Measurements from ENCODE around the gene EPHA1. TPM values are rescaled to one million over a fixed set of nuclear protein-coding genes. Genes with fewer than 3 reads are reported as not detected.

Gene EPHA1
- total RNA-seq, 2 donors from 2014 or later: 1.8 to 2.4 TPM

DNA sequence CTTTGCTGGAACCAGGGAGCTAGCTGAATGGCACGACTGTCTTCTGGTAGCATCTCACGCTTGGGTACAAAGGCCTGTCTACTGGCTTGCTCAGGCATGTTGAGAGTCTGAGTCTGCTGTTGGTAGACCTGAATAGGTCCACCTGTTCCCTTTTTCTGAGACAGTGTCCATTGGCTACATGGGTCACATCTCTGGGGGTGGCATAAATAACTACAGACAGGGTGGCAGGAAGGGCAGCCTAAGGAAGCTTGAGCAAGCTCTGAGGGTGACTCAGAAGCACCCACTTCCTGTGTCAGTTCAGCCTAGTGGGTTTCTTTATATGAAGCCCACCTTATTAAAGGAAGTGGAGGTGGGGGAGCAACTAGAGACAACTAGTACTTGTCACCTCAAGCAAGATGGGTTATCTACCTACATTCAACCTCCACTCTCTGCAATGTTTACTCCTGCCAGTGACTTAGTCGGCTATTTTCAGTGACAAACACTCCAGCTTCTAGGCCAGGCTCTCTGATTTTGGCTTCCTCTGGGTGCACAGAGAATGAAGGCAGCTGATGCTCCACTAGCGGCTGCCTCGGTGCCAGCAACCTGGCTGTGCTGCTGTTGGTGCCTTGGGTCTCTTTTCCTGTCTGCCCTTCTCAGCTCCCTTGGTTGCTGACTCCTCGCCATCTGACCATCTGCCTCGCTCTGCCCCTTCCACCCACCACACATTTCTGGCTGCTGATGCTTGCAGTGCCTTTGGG, 33.2 kb downstream of the EPHA1 start:
- Mint-ChIP-seq H3K9me3 (peaks cover 0 to 3% of the 10 kb centered on the region in 2 donors), H3K27ac (peak overlapping the region; percentile 45 to 69), H3K36me3 (peaks cover 0 to 5% of the 10 kb centered on the region in 2 donors)
- ATAC-seq (peak; percentile 38 to 54), DNase-seq (ENCODE audit: low spot score in 2 of 2) (no peak)

DNA sequence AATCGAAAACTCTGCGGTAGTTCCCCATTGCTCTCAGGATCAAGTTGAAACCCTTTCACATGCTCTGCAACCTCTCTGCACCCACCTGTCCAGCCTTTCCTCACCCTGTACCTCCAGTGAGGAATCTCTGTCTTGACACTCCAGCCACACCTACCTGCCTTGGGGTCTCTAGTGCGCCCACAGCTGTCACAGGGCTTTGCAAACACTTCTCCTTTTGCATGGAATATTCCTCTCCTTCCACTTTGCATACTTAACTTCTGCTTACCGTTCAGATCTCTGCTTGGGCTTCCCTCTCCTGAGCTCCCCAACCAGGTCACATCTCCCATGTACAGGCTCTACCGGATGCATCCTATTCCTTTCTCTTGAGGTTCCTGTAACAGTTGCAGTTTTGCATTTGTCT, 34.1 kb downstream of the EPHA1 start:
- DNase-seq (ENCODE audit: low spot score in 2 of 2) (no peak), ATAC-seq (no peak)
- H3K36me3 Mint-ChIP-seq: peaks cover 0 to under 1% of the 10 kb centered on the region in 2 donors
- peaks cover 0 to 3% of the 10 kb centered on the region in 2 donors for H3K9me3 Mint-ChIP-seq
- peak overlapping the region; percentile 1 to 45 for H3K27ac Mint-ChIP-seq

DNA sequence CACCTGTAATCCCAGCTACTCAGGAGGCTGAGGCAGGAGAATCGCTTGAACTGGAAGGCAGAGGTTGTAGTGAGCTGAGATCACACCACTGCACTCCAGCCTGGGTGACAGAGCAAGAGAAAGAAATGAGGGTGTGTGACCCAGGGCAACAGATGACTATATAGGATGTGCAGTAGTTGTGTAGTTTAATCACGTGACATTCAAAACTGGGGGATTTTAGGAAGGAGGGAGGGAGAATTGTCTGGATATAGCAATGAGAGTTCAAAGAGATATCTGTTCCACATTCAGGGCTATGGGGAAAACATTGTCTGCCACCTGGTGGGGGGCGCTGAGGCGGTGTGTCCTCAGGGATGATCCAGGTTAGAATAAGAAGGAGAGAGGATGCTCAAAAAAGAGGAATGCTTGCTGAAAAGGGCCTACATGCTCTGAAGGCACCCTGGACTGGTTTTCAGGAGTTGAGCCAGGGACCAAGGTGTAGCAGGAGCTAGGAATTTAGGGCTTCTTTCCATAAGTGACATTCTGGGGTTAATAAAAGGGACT, 35.3 kb downstream of the EPHA1 start:
- no peaks in the 10 kb centered on the region for H3K36me3 Mint-ChIP-seq
- DNase-seq (ENCODE audit: low spot score in 2 of 2) (no peak), ATAC-seq (no peak)
- H3K9me3 Mint-ChIP-seq: peaks cover 0 to 3% of the 10 kb centered on the region in 2 donors
- peak overlapping the region in 1 of 2 donors; percentile 11 for H3K27ac Mint-ChIP-seq

DNA sequence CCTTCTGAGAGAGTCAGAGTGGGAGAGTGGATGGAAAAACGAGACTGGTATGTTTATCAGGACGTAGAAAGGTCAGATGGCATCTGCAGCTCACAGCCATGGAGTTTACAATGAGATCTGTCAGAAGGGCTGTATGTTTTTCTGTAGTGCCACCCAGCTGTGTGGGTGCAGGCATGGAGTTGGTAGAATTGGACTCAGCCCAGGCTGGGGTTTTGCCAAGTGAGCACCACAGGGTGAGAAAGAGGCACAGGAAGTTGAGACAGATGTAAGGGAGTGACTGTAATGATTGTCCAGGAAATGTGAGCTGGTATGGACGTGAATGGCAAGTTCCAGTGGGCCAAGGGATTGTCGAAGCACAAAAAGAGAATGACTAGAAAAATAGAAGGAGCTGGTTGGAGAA, 36.6 kb downstream of the EPHA1 start:
- Mint-ChIP-seq H3K36me3 (no peaks in the 10 kb centered on the region), H3K9me3 (peaks cover 0 to 3% of the 10 kb centered on the region in 2 donors), H3K27ac (peak overlapping the region; percentile 12 to 51)
- DNase-seq (ENCODE audit: low spot score in 2 of 2): peak; percentile 37 to 67
- peak; percentile 80 to 85 for ATAC-seq

DNA sequence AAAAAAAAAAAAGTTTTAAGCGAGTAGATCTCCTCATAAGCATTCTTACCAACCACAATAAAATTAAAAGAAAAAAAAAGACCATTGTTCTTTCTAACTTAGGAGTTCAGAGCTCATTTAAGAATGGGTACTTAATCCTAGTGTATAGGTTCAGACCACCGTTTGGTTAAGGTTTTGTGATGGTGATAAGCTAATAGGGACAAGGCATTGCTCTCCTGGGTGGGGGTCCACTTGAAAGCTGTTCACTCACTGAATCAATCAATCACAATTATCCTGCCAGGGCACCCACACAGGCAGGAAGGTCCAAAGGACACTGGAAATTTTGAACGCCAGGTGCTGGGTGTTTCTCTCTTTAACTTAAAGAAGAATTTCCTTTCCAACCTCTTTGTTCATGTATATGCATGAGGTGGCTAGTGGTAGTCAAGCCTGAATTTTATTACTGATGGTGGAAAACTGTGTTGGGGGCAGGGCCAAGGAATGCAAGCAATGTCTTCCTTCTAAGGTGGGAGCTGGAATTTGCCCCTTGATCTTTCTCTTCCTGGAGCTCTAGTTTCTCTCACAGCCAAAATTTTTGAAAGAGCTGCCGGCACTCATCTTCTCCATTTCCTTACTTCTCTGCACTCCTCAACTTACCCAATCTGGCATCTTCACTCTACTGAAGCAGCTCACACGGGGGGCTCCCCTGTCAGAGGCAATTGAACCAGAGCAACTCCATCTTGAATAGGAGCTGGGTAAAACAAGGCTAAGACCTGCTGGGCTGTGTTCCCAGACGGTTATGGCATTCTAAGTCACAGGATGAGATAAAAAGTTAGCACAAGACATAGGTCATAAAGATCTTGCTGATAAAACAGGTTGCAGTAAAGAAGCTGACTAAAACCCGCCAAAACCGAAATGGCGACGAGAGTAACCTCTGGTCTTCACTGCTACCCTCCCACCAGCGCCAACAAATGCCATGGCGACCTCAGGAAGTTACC, 38.7 kb downstream of the EPHA1 start:
- ATAC-seq (no peak), DNase-seq (ENCODE audit: low spot score in 2 of 2) (peak in 1 of 2 donors; percentile 28)
- H3K27ac Mint-ChIP-seq: no peak overlapping the region

DNA sequence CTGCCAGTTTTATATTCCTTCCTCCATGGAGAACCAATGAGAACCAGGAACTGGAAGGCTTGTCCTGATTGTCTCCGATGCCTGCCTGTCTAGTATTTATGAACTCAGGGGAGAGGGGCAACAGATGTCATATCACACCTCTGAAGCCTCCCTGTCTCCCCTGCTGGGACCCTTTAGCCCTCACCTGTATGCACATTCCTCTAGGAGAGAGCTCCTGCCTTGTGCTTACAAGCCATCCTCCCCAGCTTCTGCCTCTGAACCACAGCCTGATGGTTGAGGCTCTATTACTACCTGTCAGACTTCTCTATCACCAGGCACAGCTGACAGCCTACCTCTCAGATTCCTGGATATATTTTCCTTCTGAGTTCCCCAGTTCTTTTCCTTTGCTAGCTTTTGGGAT, 40.3 kb downstream of the EPHA1 start:
- Mint-ChIP-seq H3K27ac (no peak overlapping the region), H3K36me3 (peaks cover 0 to 1% of the 10 kb centered on the region in 2 donors), H3K9me3 (peaks cover 0 to 3% of the 10 kb centered on the region in 2 donors)
- DNase-seq (ENCODE audit: low spot score in 2 of 2): no peak
- ATAC-seq: no peak

More for the DNA sequence above, 38.7 kb downstream of the EPHA1 start:
- Mint-ChIP-seq H3K36me3 (no peaks in the 10 kb centered on the region), H3K9me3 (peaks cover 0 to 3% of the 10 kb centered on the region in 2 donors)

DNA sequence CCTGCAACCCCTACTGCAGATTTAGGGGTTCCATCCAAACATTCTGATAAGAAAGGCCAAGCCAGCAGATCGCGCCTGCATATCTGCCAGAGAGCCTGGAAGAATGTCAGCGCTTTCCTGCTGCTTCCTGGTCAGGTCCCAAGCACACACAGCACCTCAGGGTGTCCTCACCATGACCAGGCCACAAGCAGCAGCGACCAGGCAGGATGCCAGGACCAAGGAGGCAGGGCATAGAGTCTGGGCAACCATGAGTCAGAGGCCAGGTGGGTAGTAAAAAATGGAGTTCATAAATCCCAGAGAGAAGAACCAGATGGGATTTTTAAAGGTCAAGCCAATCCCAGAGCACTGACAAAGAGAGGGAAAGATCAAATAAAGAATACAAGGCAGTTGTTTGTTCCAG, 40.7 kb downstream of the EPHA1 start:
- H3K9me3 Mint-ChIP-seq: peaks cover 0 to 3% of the 10 kb centered on the region in 2 donors
- no peak for ATAC-seq
- peaks cover 0 to 5% of the 10 kb centered on the region in 2 donors for H3K36me3 Mint-ChIP-seq

DNA sequence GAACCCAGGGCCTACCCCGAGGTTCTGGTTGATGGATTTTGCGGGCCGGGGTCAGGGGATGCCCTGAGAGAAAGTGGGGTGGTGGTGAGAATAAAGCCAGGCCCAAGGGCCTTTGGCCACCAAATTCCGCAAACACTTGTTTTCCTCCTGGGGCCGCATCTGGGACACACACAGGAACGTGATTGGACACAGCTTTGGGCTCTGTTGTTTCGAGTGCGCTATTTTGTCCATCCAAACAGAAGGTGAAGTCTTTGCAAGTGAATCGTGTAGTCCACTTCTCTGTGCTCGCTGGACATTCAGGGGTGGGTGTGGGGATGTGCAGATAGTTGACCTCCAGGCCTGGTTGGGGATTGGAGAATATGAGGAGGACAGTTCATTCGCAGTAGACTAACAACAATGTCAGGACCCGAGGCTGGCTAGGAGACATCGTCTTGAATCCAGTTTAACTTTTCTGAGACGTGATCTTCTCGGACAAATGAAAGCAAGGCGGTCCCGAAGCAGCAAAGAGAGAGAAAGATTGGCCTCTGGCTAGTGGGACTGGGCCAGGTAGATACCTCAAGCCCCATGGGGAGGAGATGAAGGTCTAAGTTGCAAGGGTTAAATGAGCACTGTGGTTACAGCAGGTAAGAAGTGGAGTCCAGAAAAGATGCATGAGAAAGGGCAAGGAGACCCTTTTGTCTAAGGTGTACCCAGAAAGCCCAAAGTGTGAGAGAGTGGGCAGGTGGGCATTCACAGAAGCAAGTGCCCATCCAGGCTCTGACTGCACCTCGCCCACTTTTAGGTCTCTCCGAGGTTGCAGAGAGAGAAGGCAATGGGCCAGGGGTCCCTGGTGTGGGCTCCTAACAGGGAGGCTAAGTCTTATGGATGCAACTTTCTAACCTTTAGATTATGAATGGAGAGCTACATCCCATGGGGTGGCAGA, 45.4 kb downstream of the EPHA1 start:
- ATAC-seq (no peak), DNase-seq (ENCODE audit: low spot score in 2 of 2) (no peak)
- H3K36me3 Mint-ChIP-seq: peaks cover 0 to 5% of the 10 kb centered on the region in 2 donors
- no peak overlapping the region for H3K27ac Mint-ChIP-seq
- no peaks in the 10 kb centered on the region for H3K9me3 Mint-ChIP-seq

More for the DNA sequence above, 40.7 kb downstream of the EPHA1 start:
- H3K27ac Mint-ChIP-seq: no peak overlapping the region
- DNase-seq (ENCODE audit: low spot score in 2 of 2): peak in 1 of 2 donors; percentile 35

DNA sequence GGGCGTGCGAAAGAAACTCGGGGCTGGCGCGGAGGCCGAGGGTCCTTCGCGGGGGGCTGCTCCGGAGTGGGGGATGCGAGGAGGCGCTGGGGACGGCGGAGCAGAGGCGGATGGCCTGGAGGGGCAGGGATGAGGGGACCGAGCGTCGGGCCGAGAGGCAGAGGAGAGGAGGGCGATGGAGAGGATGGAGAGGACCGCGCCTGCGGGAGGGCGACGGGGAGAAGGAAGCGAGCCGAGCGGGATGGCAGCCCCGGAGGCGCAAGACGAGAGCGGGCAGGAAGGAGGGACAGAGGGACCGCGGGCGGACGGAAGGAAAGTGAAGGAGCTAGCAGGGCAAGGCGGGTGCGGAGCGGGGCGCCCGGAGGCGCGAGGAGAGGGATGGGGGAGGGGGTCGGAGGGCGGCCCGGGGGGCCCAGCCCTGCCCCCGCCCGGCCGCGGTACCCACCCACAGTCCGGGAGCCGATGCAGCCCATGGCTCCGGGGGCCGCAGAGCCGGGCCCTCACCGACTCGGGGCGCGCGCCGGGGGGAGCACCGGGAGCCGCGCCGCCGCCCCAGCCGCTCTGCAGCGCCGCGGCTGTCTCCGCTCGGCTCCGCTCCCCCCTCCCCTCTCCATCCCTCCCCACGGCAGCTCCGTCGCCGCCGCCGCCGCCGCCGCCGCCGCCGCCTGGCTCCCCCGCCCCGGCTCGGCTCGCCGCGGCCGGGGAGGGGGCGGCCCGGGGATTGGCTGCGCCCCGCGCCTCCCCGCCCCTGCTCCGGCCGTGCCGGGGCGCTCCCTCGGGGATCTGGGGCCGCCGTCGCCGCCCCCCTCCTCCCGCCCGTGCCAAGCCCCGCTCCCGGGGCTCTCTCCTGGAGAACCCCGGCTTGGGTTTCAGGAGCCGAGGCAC, 46.3 kb downstream of the EPHA1 start, which contains the start of gene FAM131B:
Gene FAM131B (minus strand): TSS at position 583 of the 885 bp plus-strand sequence. CDS start 110 bp downstream, at position 473.
- peak in 1 of 2 donors; percentile 31 for DNase-seq (ENCODE audit: low spot score in 2 of 2)
- peak within 1 kb of the TSS in 1 of 2 donors; percentile 47 for H3K27ac Mint-ChIP-seq
- peaks cover 0 to 5% of the 10 kb centered on the region in 2 donors for H3K36me3 Mint-ChIP-seq
- ATAC-seq: peak; percentile 78
- no peaks in the 10 kb centered on the region for H3K9me3 Mint-ChIP-seq

DNA sequence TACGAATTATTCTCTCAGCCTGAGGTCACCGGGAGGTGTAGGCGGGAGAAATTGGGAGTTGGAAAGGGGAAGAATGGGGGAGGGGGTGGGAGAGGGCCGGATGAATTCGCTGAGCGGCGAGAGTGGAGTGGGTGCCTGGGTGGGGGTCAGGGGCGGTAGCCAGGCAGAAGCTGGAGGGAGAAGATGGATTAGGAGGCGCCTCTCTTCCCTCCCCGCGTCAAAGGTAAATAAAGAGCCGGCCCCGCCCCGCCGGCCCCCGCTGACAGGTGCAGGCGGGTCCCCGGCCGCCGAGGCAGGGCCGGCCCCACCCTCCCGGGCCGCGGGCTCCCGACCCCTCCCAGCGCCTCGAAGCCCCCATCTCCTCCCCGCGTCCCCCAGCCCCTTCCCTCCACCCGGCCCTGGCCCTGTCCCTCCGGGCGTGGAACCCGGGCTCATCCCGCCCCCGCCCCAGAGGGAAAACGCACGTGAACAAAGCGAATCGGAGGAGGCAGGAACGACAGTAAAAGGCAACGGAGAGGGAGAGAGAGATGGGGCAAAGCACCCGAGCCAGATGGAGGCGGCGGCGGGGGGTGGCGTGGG, 47.0 kb downstream of the EPHA1 start:
- ATAC-seq: peak; percentile 15 to 32
- DNase-seq (ENCODE audit: low spot score in 2 of 2): no peak
- no peaks in the 10 kb centered on the region for H3K9me3 Mint-ChIP-seq

DNA sequence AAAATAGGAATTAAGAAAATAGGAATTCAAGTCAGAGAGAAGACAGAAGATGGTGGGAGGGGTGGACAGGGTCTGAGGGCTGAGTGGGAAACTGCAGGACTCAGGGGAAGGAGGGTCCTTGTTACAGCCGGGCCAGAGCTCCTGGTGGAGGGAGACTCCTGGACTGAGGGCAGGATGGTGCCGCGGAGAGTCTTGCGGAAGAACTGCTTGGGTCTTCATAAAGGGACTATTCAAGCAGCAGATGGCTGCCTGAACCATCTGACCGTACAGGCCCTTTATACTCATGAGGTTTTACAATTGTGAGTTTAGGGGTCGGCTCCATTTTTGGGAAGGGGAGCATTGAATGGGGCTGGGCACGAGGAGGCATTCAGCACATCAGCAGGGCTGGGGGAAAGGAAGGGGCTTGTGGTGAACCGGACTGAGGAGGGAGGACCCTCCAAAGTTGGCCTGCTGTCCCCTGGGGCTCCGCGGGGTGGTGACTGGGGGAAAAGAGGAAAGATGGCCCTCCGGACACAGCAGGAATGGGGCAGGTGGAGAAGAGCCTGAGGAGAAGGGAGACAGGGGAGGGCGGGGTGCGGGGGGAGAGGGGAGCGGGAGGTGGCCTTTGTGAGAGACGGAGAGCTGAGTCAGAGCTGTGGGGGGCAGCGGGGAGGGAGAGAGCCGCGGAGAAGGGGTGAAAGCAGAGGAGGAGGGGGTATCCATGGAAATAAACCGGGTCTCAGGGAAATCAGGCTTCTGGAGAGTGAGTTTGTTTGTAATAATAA, 47.7 kb downstream of the EPHA1 start:
- Mint-ChIP-seq H3K9me3 (no peaks in the 10 kb centered on the region), H3K36me3 (peaks cover 0 to 5% of the 10 kb centered on the region in 2 donors), H3K27ac (no peak overlapping the region)
- no peak for DNase-seq (ENCODE audit: low spot score in 2 of 2)
- ATAC-seq: no peak

More for the DNA sequence above, 47.0 kb downstream of the EPHA1 start:
- peaks cover 0 to 5% of the 10 kb centered on the region in 2 donors for H3K36me3 Mint-ChIP-seq
- H3K27ac Mint-ChIP-seq: no peak overlapping the region

DNA sequence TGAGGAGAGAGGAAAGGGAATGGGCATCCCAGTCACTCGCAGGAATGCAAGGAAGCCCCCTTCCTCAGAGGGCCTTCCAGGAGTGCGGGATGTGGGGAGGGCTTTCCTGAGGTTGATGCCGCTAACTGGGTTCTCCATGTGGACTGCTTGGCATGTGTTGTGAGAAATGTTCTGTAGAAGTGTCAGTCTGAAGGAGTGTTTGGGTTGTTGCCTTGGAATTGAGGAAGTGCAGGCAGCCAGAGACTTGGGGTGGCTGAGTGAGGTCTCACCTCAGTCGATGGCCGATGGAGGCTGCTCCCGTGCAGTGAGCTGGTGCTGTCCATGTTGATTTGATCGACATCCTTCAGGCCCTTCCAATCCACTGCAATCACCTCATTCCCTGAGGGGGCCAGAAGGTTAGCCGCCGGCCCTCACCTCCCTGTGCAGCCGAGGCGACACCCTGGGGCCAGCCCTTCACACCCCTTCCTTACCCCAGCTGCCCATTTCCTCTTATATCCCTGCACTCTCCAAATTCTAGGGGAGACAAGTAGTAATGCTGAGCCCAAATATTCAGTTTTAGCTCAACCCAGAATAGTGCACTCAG, 48.8 kb downstream of the EPHA1 start:
- Mint-ChIP-seq H3K27ac (no peak overlapping the region), H3K36me3 (peaks cover 0 to 5% of the 10 kb centered on the region in 2 donors), H3K9me3 (no peaks in the 10 kb centered on the region)
- DNase-seq (ENCODE audit: low spot score in 2 of 2) (no peak), ATAC-seq (no peak)

DNA sequence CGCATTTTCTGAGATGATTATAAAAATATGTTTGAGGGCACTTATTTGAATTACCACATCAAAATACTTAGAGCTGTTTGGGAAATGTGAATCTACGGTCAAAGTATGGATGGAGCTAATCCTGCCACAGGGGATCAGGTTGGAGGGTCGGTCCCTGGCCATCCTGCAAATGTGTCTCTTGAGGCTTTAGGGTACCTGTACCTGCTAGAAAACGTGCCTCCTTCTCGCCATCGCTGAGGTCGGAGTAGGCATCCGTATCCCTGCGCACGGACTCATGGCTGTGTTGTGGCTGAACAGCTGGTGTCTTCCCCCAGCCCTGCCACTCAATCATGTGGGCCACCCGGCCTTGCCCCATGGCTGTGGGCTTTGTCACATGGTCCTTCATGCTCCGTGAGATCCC, 50.0 kb downstream of the EPHA1 start:
- Mint-ChIP-seq H3K27ac (no peak overlapping the region), H3K9me3 (no peaks in the 10 kb centered on the region)

More for the DNA sequence above, 50.0 kb downstream of the EPHA1 start:
- DNase-seq (ENCODE audit: low spot score in 2 of 2) (no peak), ATAC-seq (no peak)
- peaks cover 0 to 5% of the 10 kb centered on the region in 2 donors for H3K36me3 Mint-ChIP-seq
